Measurements from ENCODE around the gene PLXNB2. TPM values are rescaled to one million over a fixed set of nuclear protein-coding genes. Genes with fewer than 3 reads are reported as not detected.

PLXNB2 gene
- total and polyA plus RNA-seq, 2 donors (not counting 1 experiment from before 2014, with no cell fraction given): 62.7 to 209 TPM

DNA sequence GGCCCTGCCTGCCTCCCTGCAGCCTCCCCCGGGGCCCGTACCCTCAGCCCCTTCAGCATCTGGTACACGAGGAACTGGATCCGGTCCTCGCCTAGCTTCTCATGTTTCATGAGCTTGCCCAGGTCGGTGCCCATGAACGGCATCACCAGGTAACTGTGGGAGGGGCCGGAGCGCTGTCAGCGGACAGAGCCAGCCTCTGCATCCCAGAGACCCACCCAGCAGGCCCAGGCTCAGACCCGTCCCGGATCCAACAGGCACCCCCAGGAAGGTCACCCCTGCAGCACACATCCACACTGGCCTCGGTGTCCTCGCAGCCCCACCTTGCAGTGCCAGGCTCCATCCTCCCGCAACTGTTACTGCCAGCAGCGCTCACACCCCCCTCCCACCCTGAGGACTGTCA, 50.4 kb downstream of the PLXNB2 start:
- Histone ChIP-seq H3K4me3 (replicated peaks in 1 of 4; ENCODE audit: control extremely low read depth in 1 of 4, insufficient read depth in 1 of 4, low read depth in 3 of 4, low read length in 4 of 4) (no peak overlapping the region), H4K20me1 (ENCODE audit: control insufficient read depth, extremely low read depth, insufficient read depth, low read length) (no peaks in the 10 kb centered on the region), H2AFZ (ENCODE audit: low read length) (no peak overlapping the region), H3K9me3 (ENCODE audit: control insufficient read depth, insufficient read depth, low read depth, low read length) (no peaks in the 10 kb centered on the region), H3K4me2 (ENCODE audit: extremely low read depth, insufficient read depth, low read length) (no peak overlapping the region), H3K27me3 (ENCODE audit: control insufficient read depth, insufficient read depth, low read length) (no peaks in the 10 kb centered on the region), H3K36me3 (ENCODE audit: control insufficient read depth, insufficient read depth, low read length) (peaks cover 20% of the 10 kb centered on the region), H3K27ac (ENCODE audit: insufficient read depth, low read length) (no peak overlapping the region), H3K9ac (ENCODE audit: insufficient read depth, low read length) (no peak overlapping the region), H3K4me1 (ENCODE audit: control insufficient read depth, extremely low read depth, insufficient read depth, low read length) (peaks cover 1% of the 10 kb centered on the region), H3K79me2 (ENCODE audit: control insufficient read depth, insufficient read depth, low read length) (peaks cover 8% of the 10 kb centered on the region)
- DNase-seq (ENCODE audit: low read depth in 2 of 2): no peak
- TF ChIP-seq CTCF (conservative IDR thresholded peaks at IDR 0.05 in 1 of 2, IDR thresholded peaks at IDR 0.05 in 1 of 2; ENCODE audit: low read depth in 1 of 2, low read length in 2 of 2) (no peak), EZH2 (IDR thresholded peaks at IDR 0.05; ENCODE audit: low read length, missing control alignments) (no peak)

DNA sequence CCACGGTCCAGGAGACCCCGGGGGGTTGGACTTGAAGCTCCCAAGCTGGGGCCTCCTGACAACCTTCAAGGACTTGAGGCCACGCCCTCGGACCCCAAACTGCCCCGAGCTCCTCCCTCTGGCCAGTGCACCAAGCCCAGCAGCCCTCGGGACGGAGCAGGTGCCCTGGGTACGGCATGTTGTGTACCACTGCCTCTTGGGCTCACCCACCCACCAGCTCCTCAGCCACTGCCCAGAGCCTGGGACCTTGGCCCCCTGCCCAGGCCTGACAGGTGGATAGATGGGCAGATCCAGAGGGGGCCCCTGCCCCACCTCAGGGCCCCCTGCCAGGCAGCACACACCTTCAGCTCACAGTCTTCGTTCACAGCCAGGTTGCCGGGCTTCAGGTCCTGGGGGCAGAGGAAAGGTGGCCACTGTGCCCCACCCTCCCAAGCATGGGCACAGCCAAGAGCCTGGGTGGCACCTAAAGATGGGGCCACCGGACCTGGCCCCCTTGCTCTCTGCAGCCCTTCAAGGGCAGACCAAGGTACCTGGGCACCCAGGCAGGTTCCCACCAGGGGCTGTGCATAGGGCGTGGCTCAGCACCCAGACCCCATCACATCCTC, 51.1 kb downstream of the PLXNB2 start:
- Histone ChIP-seq H3K27ac (ENCODE audit: insufficient read depth, low read length) (no peak overlapping the region), H3K4me3 (replicated peaks in 1 of 4; ENCODE audit: control extremely low read depth in 1 of 4, insufficient read depth in 1 of 4, low read depth in 3 of 4, low read length in 4 of 4) (no peak overlapping the region), H3K27me3 (ENCODE audit: control insufficient read depth, insufficient read depth, low read length) (no peaks in the 10 kb centered on the region), H2AFZ (ENCODE audit: low read length) (no peak overlapping the region), H3K4me2 (ENCODE audit: extremely low read depth, insufficient read depth, low read length) (no peak overlapping the region), H4K20me1 (ENCODE audit: control insufficient read depth, extremely low read depth, insufficient read depth, low read length) (no peaks in the 10 kb centered on the region), H3K79me2 (ENCODE audit: control insufficient read depth, insufficient read depth, low read length) (peaks cover 8% of the 10 kb centered on the region), H3K9me3 (ENCODE audit: control insufficient read depth, insufficient read depth, low read depth, low read length) (no peaks in the 10 kb centered on the region), H3K9ac (ENCODE audit: insufficient read depth, low read length) (no peak overlapping the region), H3K36me3 (ENCODE audit: control insufficient read depth, insufficient read depth, low read length) (peaks cover 20% of the 10 kb centered on the region), H3K4me1 (ENCODE audit: control insufficient read depth, extremely low read depth, insufficient read depth, low read length) (no peaks in the 10 kb centered on the region)
- TF ChIP-seq EZH2 (IDR thresholded peaks at IDR 0.05; ENCODE audit: low read length, missing control alignments) (no peak), CTCF (conservative IDR thresholded peaks at IDR 0.05 in 1 of 2, IDR thresholded peaks at IDR 0.05 in 1 of 2; ENCODE audit: low read depth in 1 of 2, low read length in 2 of 2) (no peak)
- no peak for DNase-seq (ENCODE audit: low read depth in 2 of 2)

DNA sequence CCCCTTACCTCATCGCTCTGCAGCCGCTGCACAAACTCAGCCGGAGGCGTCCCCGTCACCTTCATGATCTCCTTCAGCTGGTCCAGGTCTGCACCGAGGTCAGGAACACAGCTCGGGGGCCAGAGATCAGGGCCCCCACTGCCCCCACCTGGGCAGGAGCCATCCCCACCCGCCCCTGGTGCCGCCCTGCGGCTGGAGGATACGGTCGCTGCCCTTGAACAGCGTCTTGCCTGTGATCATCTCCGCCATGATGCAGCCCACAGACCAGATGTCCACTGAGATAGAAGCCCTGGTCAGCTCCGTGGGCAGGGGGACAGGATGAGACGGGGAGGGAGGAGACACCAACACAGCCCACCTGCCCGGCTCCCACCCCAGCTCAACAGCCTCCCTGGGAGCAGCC, 51.8 kb downstream of the PLXNB2 start:
- no peaks in the 10 kb centered on the region for H3K9me3 ChIP-seq (ENCODE audit: control insufficient read depth, insufficient read depth, low read depth, low read length)
- DNase-seq (ENCODE audit: low read depth in 2 of 2): no peak
- H2AFZ ChIP-seq (ENCODE audit: low read length): no peak overlapping the region
- H3K4me2 ChIP-seq (ENCODE audit: extremely low read depth, insufficient read depth, low read length): no peak overlapping the region
- H3K27ac ChIP-seq (ENCODE audit: insufficient read depth, low read length): no peak overlapping the region
- H3K4me3 ChIP-seq (replicated peaks in 1 of 4; ENCODE audit: control extremely low read depth in 1 of 4, insufficient read depth in 1 of 4, low read depth in 3 of 4, low read length in 4 of 4): no peak overlapping the region
- H3K4me1 ChIP-seq (ENCODE audit: control insufficient read depth, extremely low read depth, insufficient read depth, low read length): no peaks in the 10 kb centered on the region
- H3K27me3 ChIP-seq (ENCODE audit: control insufficient read depth, insufficient read depth, low read length): no peaks in the 10 kb centered on the region
- no peaks in the 10 kb centered on the region for H4K20me1 ChIP-seq (ENCODE audit: control insufficient read depth, extremely low read depth, insufficient read depth, low read length)
- peaks cover 7% of the 10 kb centered on the region for H3K79me2 ChIP-seq (ENCODE audit: control insufficient read depth, insufficient read depth, low read length)
- H3K9ac ChIP-seq (ENCODE audit: insufficient read depth, low read length): no peak overlapping the region
- peaks cover 20% of the 10 kb centered on the region for H3K36me3 ChIP-seq (ENCODE audit: control insufficient read depth, insufficient read depth, low read length)
- TF ChIP-seq EZH2 (IDR thresholded peaks at IDR 0.05; ENCODE audit: low read length, missing control alignments) (no peak), CTCF (conservative IDR thresholded peaks at IDR 0.05 in 1 of 2, IDR thresholded peaks at IDR 0.05 in 1 of 2; ENCODE audit: low read depth in 1 of 2, low read length in 2 of 2) (no peak)
